ENCODE measurements around the gene ELMO1. TPM values are rescaled to one million over a fixed set of nuclear protein-coding genes. Genes with fewer than 3 reads are reported as not detected.

The ELMO1 gene
- total RNA-seq, 2 donors from 2014 or later = 10.9 to 56.0 TPM

DNA sequence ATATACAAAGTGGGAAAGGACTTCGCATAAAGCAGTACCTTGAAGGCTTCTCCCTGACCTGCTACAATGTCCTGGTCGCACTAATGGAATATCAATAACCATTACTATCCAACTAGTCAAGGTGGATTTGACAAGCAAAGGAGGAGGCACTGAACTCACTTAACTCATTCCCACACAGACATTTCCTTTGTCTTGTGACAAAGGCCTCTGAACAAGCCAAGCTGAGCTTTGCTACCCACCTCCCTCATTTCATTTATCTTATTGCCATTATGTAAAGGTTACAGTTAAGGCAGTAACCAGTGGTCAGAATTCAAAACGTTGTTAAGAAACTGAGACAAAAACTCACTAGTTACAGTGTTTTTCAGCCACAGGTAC is 7.3 kb downstream of the ELMO1 start:
- ATAC-seq (no peak), DNase-seq (no peak)
- WGBS, 2 donors = 22 to 24% methylated on average over 3 of the region's 3 CpGs
- Histone ChIP-seq H3K27me3 (no peaks in the 10 kb centered on the region), H3K27ac (no peak overlapping the region), H3K36me3 (replicated peaks in 1 of 2; ENCODE audit: insufficient read depth in 1 of 2, low read depth in 2 of 2) (no peaks in the 10 kb centered on the region), H3K4me3 (no peak overlapping the region), H3K9me3 (no peaks in the 10 kb centered on the region), H3K4me1 (no peaks in the 10 kb centered on the region)
- TF ChIP-seq POLR2A (IDR thresholded peaks at IDR 0.05) = no peak
- TF ChIP-seq, protein P1, sequence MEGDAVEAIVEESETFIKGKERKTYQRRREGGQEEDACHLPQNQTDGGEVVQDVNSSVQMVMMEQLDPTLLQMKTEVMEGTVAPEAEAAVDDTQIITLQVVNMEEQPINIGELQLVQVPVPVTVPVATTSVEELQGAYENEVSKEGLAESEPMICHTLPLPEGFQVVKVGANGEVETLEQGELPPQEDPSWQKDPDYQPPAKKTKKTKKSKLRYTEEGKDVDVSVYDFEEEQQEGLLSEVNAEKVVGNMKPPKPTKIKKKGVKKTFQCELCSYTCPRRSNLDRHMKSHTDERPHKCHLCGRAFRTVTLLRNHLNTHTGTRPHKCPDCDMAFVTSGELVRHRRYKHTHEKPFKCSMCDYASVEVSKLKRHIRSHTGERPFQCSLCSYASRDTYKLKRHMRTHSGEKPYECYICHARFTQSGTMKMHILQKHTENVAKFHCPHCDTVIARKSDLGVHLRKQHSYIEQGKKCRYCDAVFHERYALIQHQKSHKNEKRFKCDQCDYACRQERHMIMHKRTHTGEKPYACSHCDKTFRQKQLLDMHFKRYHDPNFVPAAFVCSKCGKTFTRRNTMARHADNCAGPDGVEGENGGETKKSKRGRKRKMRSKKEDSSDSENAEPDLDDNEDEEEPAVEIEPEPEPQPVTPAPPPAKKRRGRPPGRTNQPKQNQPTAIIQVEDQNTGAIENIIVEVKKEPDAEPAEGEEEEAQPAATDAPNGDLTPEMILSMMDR (IDR thresholded peaks at IDR 0.05) = no peak
- intact Hi-C loops (cut with DNase I) = no loop called here

DNA sequence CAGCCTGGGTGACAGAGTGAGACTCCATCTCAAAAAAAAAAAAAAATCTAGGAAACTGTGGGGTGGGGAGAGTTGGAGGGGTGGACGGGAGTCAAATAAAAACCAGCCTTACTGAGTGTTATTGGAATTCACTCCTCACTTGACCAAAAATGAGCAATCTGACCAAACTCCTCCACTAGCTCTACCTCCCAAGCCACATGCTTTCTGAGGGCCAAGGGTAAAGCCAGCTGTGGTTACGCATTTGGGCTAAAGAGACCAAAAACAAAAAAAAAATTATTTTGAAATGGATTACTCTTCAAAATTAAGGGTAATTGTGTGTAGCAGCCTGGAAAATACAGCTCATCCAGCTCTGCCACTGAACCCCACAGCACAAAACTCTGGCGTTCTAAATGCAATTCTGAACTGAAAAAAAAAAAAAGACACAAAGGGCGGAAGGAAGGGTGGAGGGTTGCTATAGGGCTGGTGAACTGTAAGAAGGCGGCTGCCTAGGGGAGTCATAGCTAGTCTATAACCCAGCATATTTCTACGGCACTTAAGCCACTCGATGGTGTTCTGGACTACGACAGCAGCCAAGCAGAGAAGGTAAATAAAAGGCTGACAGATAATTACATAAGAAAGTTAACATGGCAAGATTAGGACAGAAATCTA is 7.8 kb downstream of the ELMO1 start:
- Histone ChIP-seq H3K4me1 (no peaks in the 10 kb centered on the region), H3K27ac (no peak overlapping the region), H3K4me3 (no peak overlapping the region), H3K36me3 (replicated peaks in 1 of 2; ENCODE audit: insufficient read depth in 1 of 2, low read depth in 2 of 2) (no peaks in the 10 kb centered on the region), H3K9me3 (no peaks in the 10 kb centered on the region), H3K27me3 (no peaks in the 10 kb centered on the region)
- 35 to 54% methylated on average over 8 of the region's 8 CpGs for WGBS, 2 donors
- DNase-seq = peak in 1 of 4 donors; percentile 13
- TF ChIP-seq, protein P1 (IDR thresholded peaks at IDR 0.05) = no peak
- TF ChIP-seq POLR2A (IDR thresholded peaks at IDR 0.05) = no peak
- ATAC-seq = peak; percentile 48
- intact Hi-C loops (cut with DNase I) = no loop called here

DNA sequence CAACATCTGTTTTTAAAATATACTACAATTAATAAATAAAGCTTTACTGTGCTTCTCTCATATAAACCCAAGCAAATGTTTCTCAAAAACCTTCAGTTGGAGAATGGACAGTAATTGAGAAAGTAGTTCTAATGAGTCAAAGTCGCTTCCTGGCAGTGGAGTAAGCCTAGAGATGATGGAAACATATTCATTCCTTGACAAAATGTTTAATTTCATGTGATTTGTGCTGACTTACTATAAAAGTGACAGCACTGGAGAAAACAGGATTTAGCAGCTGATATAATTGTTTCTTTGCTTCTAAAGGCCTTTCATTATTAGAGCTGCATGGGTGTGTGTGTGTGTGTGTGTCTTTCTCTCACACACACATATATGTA is 9.0 kb downstream of the ELMO1 start:
- WGBS, 2 donors = 81 to 82% methylated on average over 1 of the region's 1 CpG
- no peak for DNase-seq
- no peak for ATAC-seq
- TF ChIP-seq, protein P1 (IDR thresholded peaks at IDR 0.05) = no peak
- TF ChIP-seq POLR2A (IDR thresholded peaks at IDR 0.05) = no peak
- Histone ChIP-seq H3K9me3 (no peaks in the 10 kb centered on the region), H3K27me3 (no peaks in the 10 kb centered on the region), H3K4me1 (no peaks in the 10 kb centered on the region), H3K4me3 (no peak overlapping the region), H3K27ac (no peak overlapping the region), H3K36me3 (replicated peaks in 1 of 2; ENCODE audit: insufficient read depth in 1 of 2, low read depth in 2 of 2) (no peaks in the 10 kb centered on the region)
- intact Hi-C loops (cut with DNase I) = no loop called here

DNA sequence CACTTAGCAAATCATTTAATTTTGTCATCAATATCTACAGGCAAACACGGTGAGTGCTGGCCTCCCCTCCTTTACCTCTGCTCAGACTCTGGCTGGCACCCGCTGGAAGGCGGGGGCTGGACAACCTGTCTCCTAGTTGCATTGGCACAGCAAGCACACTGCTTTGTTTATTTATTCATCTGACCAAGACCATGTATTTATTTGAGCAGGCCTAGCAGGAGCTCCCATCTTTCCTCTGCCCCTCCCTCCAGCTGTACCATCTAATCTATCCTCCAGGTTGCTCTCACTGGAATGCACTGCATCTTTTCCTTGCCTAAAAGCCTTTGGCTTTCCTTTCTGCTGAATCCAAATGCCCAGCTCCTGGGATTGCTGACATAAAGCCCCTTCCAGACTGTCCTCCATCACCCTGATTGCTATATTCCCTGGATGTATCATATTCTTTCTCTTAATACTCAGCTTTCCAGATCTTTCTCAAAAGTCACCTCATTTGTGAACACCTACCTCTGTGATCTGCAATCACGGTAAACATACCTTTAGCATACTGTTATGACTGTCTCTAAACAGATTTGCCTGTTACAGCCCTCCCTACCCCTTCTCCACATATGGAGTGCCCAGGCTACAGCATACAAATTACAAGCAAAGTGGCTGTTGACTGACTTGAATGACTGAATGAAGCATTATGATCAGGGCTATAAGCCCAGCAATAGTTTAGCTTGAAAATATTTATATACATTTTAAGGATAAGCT is 9.6 kb downstream of the ELMO1 start:
- Histone ChIP-seq H3K36me3 (replicated peaks in 1 of 2; ENCODE audit: insufficient read depth in 1 of 2, low read depth in 2 of 2) (no peaks in the 10 kb centered on the region), H3K27ac (no peak overlapping the region), H3K4me3 (no peak overlapping the region), H3K9me3 (no peaks in the 10 kb centered on the region), H3K4me1 (no peaks in the 10 kb centered on the region), H3K27me3 (no peaks in the 10 kb centered on the region)
- TF ChIP-seq, protein P1 (IDR thresholded peaks at IDR 0.05) = no peak
- TF ChIP-seq POLR2A (IDR thresholded peaks at IDR 0.05) = no peak
- no peak for ATAC-seq
- no peak for DNase-seq
- 74 to 76% methylated on average over 4 of the region's 4 CpGs for WGBS, 2 donors
- intact Hi-C loops (cut with DNase I) = no loop called here

All from body of pancreas (tissue), 4 donors.